Measurements from ENCODE around the gene CYP4F3.

CYP4F3 gene

GRCh38 chr19:15633082-15633835, 7.4 kb upstream of the CYP4F3 start:
- H3K4me3 ChIP-seq (ENCODE audit: low read depth, low read length) = no peak overlapping the region
- no peak for TF ChIP-seq CTCF (IDR thresholded peaks at IDR 0.05; ENCODE audit: insufficient read depth, low read depth, low read length, missing control alignments)
- DNase-seq (ENCODE audit: low read depth) = no peak

GRCh38 chr19:15634105-15634504, 6.6 kb upstream of the CYP4F3 start:
- TF ChIP-seq CTCF (IDR thresholded peaks at IDR 0.05; ENCODE audit: insufficient read depth, low read depth, low read length, missing control alignments) = no peak
- no peak overlapping the region for H3K4me3 ChIP-seq (ENCODE audit: low read depth, low read length)
- DNase-seq (ENCODE audit: low read depth) = no peak

GRCh38 chr19:15635016-15635805, 5.5 kb upstream of the CYP4F3 start:
- no peak for TF ChIP-seq CTCF (IDR thresholded peaks at IDR 0.05; ENCODE audit: insufficient read depth, low read depth, low read length, missing control alignments)
- DNase-seq (ENCODE audit: low read depth) = no peak

GRCh38 chr19:15636026-15636425, 4.7 kb upstream of the CYP4F3 start:
- no peak overlapping the region for H3K4me3 ChIP-seq (ENCODE audit: low read depth, low read length)
- no peak for TF ChIP-seq CTCF (IDR thresholded peaks at IDR 0.05; ENCODE audit: insufficient read depth, low read depth, low read length, missing control alignments)
- DNase-seq (ENCODE audit: low read depth) = no peak

More at GRCh38 chr19:15635016-15635805, 5.5 kb upstream of the CYP4F3 start:
- no peak overlapping the region for H3K4me3 ChIP-seq (ENCODE audit: low read depth, low read length)

- TF ChIP-seq CTCF (IDR thresholded peaks at IDR 0.05; ENCODE audit: insufficient read depth, low read depth, low read length, missing control alignments) = no peak
- H3K4me3 ChIP-seq (ENCODE audit: low read depth, low read length) = no peak overlapping the region
- no peak for DNase-seq (ENCODE audit: low read depth)
Observed at GRCh38 chr19:15639596-15639995, 1.1 kb upstream of the CYP4F3 start.

- no peak for DNase-seq (ENCODE audit: low read depth)
- no peak for TF ChIP-seq CTCF (IDR thresholded peaks at IDR 0.05; ENCODE audit: insufficient read depth, low read depth, low read length, missing control alignments)
- H3K4me3 ChIP-seq (ENCODE audit: low read depth, low read length) = no peak overlapping the region
Observed at GRCh38 chr19:15640904-15641597, 354 bp downstream of the CYP4F3 start.
